ENCODE measurements around the gene B3GAT1.

Gene B3GAT1

GRCh38 chr11:134423106-134423505 is 11.1 kb upstream of the B3GAT1 start:
- Histone ChIP-seq H3K27me3 (ENCODE audit: control insufficient read depth, low read length) (peaks cover 6% of the 10 kb centered on the region; the same call in 1 of the 2 replicates), H3F3A (ENCODE audit: control insufficient read depth, insufficient read depth) (no peaks in the 10 kb centered on the region), H3K4me3 (ENCODE audit: low read length) (no peak overlapping the region), H3K79me2 (ENCODE audit: control insufficient read depth, low read length) (no peaks in the 10 kb centered on the region), H4K20me1 (ENCODE audit: control insufficient read depth, insufficient read depth, low read depth, low read length) (no peaks in the 10 kb centered on the region), H3K27ac (ENCODE audit: low read depth, low read length) (no peak overlapping the region), H3K4me1 (ENCODE audit: control insufficient read depth, low read length) (no peaks in the 10 kb centered on the region), H3K36me3 (ENCODE audit: control insufficient read depth, low read length) (no peaks in the 10 kb centered on the region), H3K4me2 (ENCODE audit: low read length) (no peak overlapping the region), H3K9me3 (ENCODE audit: control insufficient read depth, insufficient read depth, low read length) (no peaks in the 10 kb centered on the region), H3K9me2 (replicated peaks; ENCODE audit: control insufficient read depth, low read length) (no peaks in the 10 kb centered on the region)
- no peak for TF ChIP-seq CTCF (IDR thresholded peaks at IDR 0.05; ENCODE audit: low read depth, low read length, poor library complexity, severe bottlenecking)
- TF ChIP-seq EZH2phosphoT487 (IDR thresholded peaks at IDR 0.05; ENCODE audit: borderline replicate concordance, low read length), result no peak

DNA sequence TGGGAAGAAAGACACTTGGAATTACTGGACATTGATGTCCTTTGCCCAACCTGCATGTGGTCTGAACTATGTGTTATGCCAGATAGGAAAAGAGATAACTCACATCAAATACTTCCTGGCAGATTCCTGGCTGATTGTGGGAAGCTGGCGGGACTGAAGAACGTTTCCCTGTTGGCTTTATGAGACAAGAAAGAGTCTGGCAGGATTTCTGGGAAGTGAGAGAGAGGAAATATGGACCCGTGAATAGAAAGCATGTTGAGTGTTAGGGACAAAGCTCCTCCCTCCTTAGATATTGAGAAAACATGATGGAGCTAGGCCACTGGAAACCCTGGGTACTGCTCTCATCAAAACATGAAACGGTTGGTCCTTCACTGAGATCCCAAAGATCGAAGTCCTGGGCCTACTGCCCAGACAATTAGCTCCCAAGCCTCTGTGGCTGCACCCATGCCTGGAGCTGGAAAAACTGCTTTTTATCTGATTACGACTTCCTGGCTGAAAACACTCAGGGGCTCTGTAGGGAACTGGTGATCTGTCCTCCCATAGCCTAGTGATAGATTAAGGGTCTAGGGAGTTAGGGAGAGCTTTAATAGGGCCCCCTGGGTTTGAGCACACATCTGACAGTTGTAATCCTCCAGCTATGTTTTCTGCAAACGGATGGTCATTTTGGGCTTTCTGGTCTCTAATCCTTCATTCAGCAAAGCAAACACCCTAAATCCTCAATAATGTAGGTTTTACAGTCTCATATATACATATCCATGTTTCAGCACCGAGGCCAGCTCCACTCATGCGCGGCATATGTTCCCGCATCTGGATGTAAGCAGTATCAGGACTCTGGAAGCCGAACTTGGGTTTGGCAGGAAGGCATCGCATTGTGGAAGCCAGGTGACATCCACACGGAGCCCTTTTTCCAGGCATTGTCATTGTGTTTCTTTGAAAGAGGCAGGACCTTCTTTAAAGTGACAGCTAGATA is 6.1 kb upstream of the B3GAT1 start:
- no peaks in the 10 kb centered on the region for H3K36me3 ChIP-seq (ENCODE audit: control insufficient read depth, low read length)
- H3K4me1 ChIP-seq (ENCODE audit: control insufficient read depth, low read length), result peaks cover 5% of the 10 kb centered on the region
- no peak for TF ChIP-seq CTCF (IDR thresholded peaks at IDR 0.05; ENCODE audit: low read depth, low read length, poor library complexity, severe bottlenecking)
- no peak for TF ChIP-seq EZH2phosphoT487 (IDR thresholded peaks at IDR 0.05; ENCODE audit: borderline replicate concordance, low read length)
- no peaks in the 10 kb centered on the region for H3K79me2 ChIP-seq (ENCODE audit: control insufficient read depth, low read length)
- no peak overlapping the region for H3K4me3 ChIP-seq (ENCODE audit: low read length)
- H3K4me2 ChIP-seq (ENCODE audit: low read length), result no peak overlapping the region
- H3K9me3 ChIP-seq (ENCODE audit: control insufficient read depth, insufficient read depth, low read length), result no peaks in the 10 kb centered on the region
- H3K27ac ChIP-seq (ENCODE audit: low read depth, low read length), result no peak overlapping the region
- 0 out of 2 replicates have a peak, but pooled peaks cover 5% of the 10 kb centered on the region for H4K20me1 ChIP-seq (ENCODE audit: control insufficient read depth, insufficient read depth, low read depth, low read length)
- H3K9me2 ChIP-seq (replicated peaks; ENCODE audit: control insufficient read depth, low read length), result no peaks in the 10 kb centered on the region
- H3K27me3 ChIP-seq (ENCODE audit: control insufficient read depth, low read length), result peaks cover 30% of the 10 kb centered on the region
- H3F3A ChIP-seq (ENCODE audit: control insufficient read depth, insufficient read depth), result no peaks in the 10 kb centered on the region

DNA sequence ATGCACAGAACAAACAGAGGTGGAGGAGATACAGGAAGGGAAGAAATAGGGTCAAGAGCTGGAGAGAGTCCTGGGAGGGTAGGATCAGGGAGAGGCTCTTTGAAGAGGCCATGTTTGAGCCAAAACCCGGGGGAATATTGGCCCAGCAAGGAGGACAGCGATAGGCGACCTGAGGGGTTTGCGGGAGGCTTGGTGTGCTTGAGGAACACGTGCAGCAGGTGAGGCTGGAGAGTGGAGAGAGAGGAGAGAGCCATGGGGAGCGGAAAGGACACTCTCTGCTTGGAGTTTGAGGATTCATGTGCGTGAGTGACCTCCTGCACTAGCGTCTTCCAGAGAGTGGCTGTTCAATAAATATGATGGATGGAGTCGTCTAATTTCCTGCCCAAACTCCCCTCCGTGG is 4.7 kb upstream of the B3GAT1 start:
- TF ChIP-seq CTCF (IDR thresholded peaks at IDR 0.05; ENCODE audit: low read depth, low read length, poor library complexity, severe bottlenecking), result no peak
- TF ChIP-seq EZH2phosphoT487 (IDR thresholded peaks at IDR 0.05; ENCODE audit: borderline replicate concordance, low read length), result no peak
- H3K9me3 ChIP-seq (ENCODE audit: control insufficient read depth, insufficient read depth, low read length), result no peaks in the 10 kb centered on the region
- H3K27me3 ChIP-seq (ENCODE audit: control insufficient read depth, low read length), result peaks cover 36% of the 10 kb centered on the region
- H3K4me3 ChIP-seq (ENCODE audit: low read length), result no peak overlapping the region
- H3K4me2 ChIP-seq (ENCODE audit: low read length), result no peak overlapping the region
- no peaks in the 10 kb centered on the region for H3K9me2 ChIP-seq (replicated peaks; ENCODE audit: control insufficient read depth, low read length)
- H3F3A ChIP-seq (ENCODE audit: control insufficient read depth, insufficient read depth), result no peaks in the 10 kb centered on the region
- H3K36me3 ChIP-seq (ENCODE audit: control insufficient read depth, low read length), result no peaks in the 10 kb centered on the region
- 0 out of 2 replicates have a peak, but pooled peaks cover 5% of the 10 kb centered on the region for H4K20me1 ChIP-seq (ENCODE audit: control insufficient read depth, insufficient read depth, low read depth, low read length)
- no peaks in the 10 kb centered on the region for H3K79me2 ChIP-seq (ENCODE audit: control insufficient read depth, low read length)
- peaks cover 5% of the 10 kb centered on the region for H3K4me1 ChIP-seq (ENCODE audit: control insufficient read depth, low read length)
- H3K27ac ChIP-seq (ENCODE audit: low read depth, low read length), result no peak overlapping the region

Measured in DOHH2 (cell line).